ENCODE data around the gene QPCT.
"Not testable (repeated sequence)": the region's sequence is repeated elsewhere in the genome, so short reads cannot be mapped to it uniquely, and the experiment has no call there.

QPCT gene

DNA sequence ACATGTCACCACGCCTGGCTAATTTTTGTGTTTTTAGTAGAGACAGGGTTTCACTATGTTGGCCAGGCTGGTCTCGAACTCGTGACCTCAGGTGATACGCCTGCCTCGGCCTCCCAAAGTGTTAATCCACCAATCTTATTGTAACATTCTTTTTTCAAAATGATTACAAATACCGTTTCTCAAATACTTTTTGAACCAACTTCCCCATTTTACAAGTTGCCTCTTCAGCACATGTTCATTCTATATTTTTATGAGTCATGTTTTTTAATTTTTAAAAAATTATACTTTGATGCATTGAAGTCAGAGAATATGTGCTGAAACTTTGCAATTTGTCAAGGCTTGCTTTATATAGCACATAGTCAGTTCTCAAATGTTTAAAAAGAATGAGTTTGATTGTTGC, 58.2 kb downstream of the QPCT start:
- no peak overlapping the region for H3K4me3 ChIP-seq (replicated peaks in 1 of 2; ENCODE audit: low read depth in 2 of 2, low read length in 2 of 2)
- no peak for DNase-seq (ENCODE audit: low read depth in 2 of 2)
- TF ChIP-seq, protein P1, sequence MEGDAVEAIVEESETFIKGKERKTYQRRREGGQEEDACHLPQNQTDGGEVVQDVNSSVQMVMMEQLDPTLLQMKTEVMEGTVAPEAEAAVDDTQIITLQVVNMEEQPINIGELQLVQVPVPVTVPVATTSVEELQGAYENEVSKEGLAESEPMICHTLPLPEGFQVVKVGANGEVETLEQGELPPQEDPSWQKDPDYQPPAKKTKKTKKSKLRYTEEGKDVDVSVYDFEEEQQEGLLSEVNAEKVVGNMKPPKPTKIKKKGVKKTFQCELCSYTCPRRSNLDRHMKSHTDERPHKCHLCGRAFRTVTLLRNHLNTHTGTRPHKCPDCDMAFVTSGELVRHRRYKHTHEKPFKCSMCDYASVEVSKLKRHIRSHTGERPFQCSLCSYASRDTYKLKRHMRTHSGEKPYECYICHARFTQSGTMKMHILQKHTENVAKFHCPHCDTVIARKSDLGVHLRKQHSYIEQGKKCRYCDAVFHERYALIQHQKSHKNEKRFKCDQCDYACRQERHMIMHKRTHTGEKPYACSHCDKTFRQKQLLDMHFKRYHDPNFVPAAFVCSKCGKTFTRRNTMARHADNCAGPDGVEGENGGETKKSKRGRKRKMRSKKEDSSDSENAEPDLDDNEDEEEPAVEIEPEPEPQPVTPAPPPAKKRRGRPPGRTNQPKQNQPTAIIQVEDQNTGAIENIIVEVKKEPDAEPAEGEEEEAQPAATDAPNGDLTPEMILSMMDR (IDR thresholded peaks at IDR 0.05; ENCODE audit: low read depth, low read length): no peak

DNA sequence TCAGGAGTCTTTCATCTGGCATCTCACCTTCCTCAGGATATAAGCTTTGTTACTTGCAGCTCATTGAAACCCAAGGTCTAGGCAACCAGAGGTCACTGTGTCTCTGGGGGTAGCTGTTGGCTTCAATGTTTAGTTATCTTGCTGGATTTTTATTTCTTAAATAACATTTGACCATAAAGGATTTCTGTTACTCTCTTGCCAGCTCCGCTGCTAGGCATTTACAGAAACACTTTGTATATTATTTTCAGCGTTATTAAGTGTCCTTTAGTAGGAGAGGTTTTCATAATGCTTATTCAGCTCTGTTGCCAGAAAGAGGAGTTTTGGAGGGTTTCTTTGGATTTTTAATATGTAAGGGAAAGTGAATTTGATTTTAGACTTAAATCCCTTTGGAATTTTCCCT, 61.4 kb downstream of the QPCT start:
- H3K4me3 ChIP-seq (replicated peaks in 1 of 2; ENCODE audit: low read depth in 2 of 2, low read length in 2 of 2): no peak overlapping the region
- TF ChIP-seq, protein P1 (IDR thresholded peaks at IDR 0.05; ENCODE audit: low read depth, low read length): no peak
- DNase-seq (ENCODE audit: low read depth in 2 of 2): no peak

DNA sequence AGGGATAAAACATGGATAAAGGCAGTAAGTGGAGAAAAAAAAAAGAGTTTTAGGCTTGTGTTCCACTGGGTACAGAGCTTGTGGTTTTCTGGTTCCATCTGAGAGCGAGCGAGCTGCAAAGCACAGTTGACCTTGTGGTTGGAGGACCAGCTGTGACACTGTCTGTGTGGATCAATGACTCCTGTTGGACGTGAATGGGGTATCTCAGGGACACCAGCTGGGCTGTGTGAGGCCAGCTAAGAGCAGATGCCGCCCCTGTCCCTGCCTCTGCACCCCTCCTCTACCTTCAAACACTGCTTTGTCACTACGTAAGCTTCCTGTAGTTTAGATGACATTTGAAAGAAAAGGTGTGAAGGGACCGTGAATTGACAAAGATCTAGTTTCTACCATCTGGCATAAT, 67.8 kb downstream of the QPCT start:
- H3K4me3 ChIP-seq (replicated peaks in 1 of 2; ENCODE audit: low read depth in 2 of 2, low read length in 2 of 2): no peak overlapping the region
- TF ChIP-seq, protein P1 (IDR thresholded peaks at IDR 0.05; ENCODE audit: low read depth, low read length): no peak
- no peak for DNase-seq (ENCODE audit: low read depth in 2 of 2)

DNA sequence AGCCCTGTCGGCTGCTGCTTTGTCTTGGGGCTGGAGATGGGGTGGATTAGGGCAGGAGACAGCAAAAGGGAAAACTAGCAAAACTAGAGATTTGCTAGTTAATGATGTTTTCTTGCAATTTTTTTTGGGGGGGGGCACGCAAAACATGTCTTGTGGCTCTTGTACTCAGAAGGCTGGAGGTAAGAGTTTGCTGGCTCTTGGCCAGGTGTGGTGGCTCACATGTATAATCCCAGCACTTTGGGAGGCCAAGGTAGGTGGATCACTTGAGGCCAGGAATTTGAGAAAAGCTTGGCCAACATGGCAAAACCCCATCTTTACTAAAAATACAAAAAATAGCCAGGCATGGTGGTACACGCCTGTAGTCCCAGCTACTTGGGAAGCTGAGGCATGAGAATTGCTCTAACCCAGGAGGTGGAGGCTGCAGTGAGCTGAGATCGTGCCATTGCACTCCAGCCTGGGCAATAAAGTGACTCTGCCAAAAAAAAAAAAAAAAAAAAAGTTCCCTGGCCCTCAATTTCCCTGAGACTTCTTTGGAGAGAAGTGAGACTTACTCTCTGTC, 69.6 kb downstream of the QPCT start:
- H3K4me3 ChIP-seq (replicated peaks in 1 of 2; ENCODE audit: low read depth in 2 of 2, low read length in 2 of 2); DNase-seq (ENCODE audit: low read depth in 2 of 2): not testable (repeated sequence)

DNA sequence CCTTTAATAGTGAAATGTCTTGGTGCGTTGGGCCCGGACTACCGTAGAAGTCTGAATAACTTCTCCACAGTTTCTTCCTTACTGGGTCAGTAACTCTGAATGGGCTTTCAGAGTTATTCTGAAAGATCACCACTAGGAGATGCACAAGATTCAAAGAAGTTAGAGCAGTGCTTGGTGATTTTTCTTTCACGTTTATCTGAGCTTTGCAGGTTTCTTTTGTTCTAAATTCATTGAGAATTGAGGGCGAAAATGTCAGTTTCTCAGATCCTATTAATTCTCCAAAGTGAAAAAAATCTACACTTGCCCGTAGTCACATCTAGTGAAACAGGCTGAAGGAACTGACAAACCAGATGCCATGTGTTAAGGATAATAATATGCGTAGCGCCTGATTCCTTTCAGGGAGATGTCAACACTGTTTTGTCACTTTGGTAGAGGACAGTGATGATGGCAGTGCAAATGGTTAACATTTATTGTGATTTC, 70.1 kb downstream of the QPCT start:
- peak; percentile 83 to 85 for DNase-seq (ENCODE audit: low read depth in 2 of 2)
- TF ChIP-seq, protein P1 (IDR thresholded peaks at IDR 0.05; ENCODE audit: low read depth, low read length): peak; percentile 82
- H3K4me3 ChIP-seq (replicated peaks in 1 of 2; ENCODE audit: low read depth in 2 of 2, low read length in 2 of 2): no peak overlapping the region

DNA sequence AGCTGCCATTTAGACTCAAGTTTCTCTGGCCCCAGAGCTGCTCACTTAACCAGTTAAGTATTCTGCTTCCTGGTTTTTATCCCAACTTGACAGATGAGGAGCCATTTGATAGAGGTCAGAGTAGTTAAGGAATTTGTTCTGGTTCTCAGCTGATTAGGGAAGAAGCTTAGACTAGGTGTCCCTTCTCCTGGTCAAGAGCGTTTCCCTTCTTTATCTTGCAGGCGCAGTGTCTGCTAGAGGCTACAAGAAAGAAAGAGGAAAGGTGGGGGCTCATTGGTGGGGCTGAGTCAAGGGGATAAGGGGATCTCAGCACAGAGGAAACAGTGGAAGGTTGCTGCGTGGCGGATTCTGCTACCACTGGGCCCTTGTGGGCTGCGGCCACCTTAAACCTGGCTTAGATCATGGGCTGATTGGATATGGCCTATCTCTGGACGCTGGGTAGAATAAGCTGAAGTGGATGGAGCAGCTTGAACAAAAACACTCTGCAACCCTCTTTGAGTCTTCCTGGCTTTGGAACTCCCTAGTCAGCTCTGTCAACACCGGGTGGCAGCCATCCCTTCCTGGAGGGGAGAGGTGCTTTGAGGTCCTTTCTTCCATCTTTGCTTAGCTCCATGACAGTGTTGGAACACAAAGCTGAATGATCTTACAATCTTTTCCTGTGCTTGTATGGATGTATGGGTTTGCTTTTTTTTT, 70.8 kb downstream of the QPCT start:
- TF ChIP-seq, protein P1 (IDR thresholded peaks at IDR 0.05; ENCODE audit: low read depth, low read length): peak; percentile 27
- peak; percentile 43 to 53 for DNase-seq (ENCODE audit: low read depth in 2 of 2)
- H3K4me3 ChIP-seq (replicated peaks in 1 of 2; ENCODE audit: low read depth in 2 of 2, low read length in 2 of 2): no peak overlapping the region

DNA sequence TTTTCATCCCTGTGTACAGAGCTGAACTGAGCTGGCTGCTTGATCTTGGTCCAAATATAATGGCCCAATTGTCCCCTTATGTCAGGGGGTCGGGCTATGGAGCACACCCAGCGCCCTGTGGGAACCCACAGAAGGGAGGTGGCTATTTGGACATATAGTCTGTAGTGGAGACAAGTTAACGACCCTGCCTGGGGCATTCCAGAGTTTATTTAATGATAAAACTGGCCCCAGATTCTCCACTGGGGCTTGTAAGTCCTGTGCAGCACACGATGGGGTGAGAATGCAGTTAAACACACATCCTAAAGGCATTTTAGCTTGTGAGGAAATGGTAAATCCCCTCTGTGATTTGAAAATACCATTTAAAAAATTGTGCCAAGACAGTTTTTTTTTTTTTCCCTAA, 72.9 kb downstream of the QPCT start:
- DNase-seq (ENCODE audit: low read depth in 2 of 2): peak; percentile 55 to 80
- H3K4me3 ChIP-seq (replicated peaks in 1 of 2; ENCODE audit: low read depth in 2 of 2, low read length in 2 of 2): no peak overlapping the region

More for the DNA sequence above, 72.9 kb downstream of the QPCT start:
- TF ChIP-seq, protein P1 (IDR thresholded peaks at IDR 0.05; ENCODE audit: low read depth, low read length): no peak
